GM12801 (cell line): Measurements from ENCODE around the gene FAM228B.

Experiments used
- CTCF ChIP-seq: IDR thresholded peaks from one replicate; pipeline ENCODE4 v1.5.1; 2011; ENCODE audit warnings: control low read depth; ENCODE audit not compliant: insufficient read length; ENCODE audit errors: extremely low read depth

The FAM228B gene

GRCh38 chr2:24158131-24158530, 34.9 kb downstream of the FAM228B start:
- no peak for TF ChIP-seq CTCF

DNA sequence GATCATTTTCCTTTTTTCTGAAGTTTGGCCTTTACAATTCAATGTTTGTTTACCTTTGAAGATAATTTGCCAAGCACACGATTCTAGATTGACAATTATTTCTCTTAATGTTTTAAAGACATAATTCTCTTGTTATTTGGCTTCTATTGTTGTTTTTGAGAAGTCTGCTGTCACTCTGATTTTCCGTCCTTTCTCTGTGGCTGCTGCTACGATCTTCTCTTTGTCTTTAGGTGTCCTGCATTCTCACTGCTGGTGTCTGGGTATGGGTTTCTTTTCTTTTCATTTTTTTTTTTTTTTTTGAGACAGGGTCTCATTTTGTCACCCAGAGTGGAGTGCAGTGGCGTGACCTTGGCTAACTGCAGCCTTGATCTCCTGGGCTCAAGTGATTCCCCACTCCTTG, 36.4 kb downstream of the FAM228B start:
- TF ChIP-seq CTCF = no peak

GRCh38 chr2:24160761-24161160, 37.5 kb downstream of the FAM228B start:
- no peak for TF ChIP-seq CTCF

DNA sequence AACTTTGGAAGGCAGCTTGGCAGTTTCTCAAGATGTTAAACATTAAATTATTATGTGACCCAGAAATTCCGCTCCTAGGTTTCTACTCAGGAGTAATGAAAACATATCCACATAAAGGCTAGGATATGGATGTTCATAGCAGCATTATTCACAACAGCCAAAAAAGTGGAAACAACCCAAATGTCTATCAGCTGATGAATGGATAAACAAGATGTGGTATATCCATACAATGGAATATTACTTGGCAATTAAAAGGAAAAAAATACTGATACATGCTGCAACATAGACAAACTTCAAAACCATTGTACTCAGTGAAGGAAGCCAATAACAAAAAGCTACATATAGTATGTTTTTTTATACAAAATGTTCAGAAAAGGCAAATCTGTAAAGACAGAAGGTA, 39.2 kb downstream of the FAM228B start:
- TF ChIP-seq CTCF = no peak

GRCh38 chr2:24163186-24163585, 39.9 kb downstream of the FAM228B start:
- no peak for TF ChIP-seq CTCF

DNA sequence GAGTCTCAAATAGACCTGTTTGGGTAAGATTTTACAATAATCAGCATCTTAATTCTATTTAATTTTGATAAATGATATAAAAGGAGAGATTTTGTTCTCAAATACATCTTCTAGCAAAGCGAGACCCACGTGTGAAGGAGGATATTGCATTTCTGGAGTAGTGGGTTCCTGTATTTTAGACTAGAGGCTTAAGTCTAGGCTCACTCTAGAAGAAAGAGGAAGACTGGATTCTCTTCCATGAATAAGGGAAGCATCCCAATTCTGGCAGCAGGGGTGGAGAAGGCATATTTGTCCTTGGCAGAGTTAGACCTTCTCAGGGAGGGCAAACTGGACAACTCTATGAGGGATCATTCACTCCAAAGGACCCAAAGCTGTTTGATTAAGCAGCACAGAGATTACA, 40.3 kb downstream of the FAM228B start:
- no peak for TF ChIP-seq CTCF

- TF ChIP-seq CTCF = no peak
Observed at GRCh38 chr2:24164416-24164973, 41.2 kb downstream of the FAM228B start.

DNA sequence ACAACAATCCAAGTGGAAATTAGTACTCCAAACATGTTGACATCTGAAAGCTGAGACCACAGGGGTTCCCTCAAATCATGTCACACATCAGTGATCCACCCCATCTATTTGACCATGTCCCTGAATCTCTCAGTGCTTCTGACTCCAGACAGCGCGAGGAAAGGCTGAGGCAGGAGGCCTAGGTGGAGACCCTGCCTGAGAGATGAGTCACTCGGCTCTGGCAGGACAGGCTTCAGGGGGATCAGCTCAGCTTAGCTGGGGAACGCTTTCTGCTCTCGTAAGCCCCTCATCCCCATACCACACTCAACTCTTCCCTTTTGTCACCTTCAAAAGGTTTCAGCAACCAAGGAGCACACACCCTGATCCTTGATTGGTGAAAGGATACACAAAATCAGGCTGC, 45.8 kb downstream of the FAM228B start:
- no peak for TF ChIP-seq CTCF
